Measurements from ENCODE around the gene RGS4.

- TF ChIP-seq POLR2A (IDR thresholded peaks at IDR 0.05): no peak
- TF ChIP-seq CTCF (IDR thresholded peaks at IDR 0.05): no peak
These were observed 14.2 kb upstream of the RGS4 start for GRCh38 chr1:163055005-163055404.

All from heart left ventricle (tissue), 13 donors.